Activated T-cell treated with anti-CD3 and anti-CD28 coated beads, Interleukin-2, amount 50 U/mL, for 1 hour (primary cell): ENCODE results near the gene ANKRD23.
"Not testable (repeated sequence)": the region's sequence is repeated elsewhere in the genome, so short reads cannot be mapped to it uniquely, and the experiment has no call there.

Experiments
- DNase-seq: peaks from one replicate; pipeline ENCODE4 v3.0.0-alpha.2; 2020

Gene ANKRD23

DNA sequence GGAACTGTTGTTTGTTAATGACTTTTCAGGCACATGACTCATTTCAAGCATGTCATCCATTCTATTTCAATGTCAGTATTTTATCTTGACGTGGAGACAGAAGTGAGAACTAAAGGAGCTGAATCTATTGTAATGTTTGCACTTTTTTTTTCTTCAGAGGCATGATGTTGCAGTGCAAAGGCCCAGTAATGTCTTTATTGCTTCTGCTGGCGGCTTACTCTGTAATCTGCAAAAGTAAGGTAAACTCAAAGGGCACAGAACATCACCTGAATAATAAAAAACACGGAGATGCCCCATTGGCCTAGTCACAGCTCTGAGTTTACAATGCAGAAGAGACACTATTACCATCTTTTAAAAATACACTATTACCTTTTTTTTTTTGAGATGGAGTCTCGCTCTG lies 30.2 kb downstream of the ANKRD23 start:
- DNase-seq: no peak

GRCh38 chr2:96811917-96812316 lies 31.9 kb downstream of the ANKRD23 start:
- DNase-seq: no peak

DNA sequence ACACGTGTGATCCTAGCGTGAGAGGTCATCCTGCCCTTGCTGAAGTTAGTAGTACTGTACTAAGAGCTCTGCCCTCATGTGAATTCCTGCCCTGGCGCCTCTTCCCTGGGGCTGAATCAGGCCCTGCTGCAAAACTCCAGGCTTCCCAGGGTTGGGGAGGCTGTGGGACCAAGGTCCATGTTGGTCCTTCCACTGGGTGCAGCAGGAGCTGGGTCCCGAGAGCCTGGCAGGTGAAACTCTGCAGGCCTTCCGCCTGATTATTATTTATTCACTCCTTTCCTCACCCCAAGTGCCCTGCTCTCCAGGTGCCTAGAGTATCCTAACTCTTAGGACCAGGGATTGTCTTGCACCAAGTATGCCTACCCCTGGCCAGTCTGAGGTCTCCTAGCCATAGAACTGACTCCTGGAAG lies 33.0 kb downstream of the ANKRD23 start:
- DNase-seq: no peak

- no peak for DNase-seq
Measured at GRCh38 chr2:96809951-96810782, 33.7 kb downstream of the ANKRD23 start.

- no peak for DNase-seq
Measured at GRCh38 chr2:96809216-96809882, 34.5 kb downstream of the ANKRD23 start.

DNA sequence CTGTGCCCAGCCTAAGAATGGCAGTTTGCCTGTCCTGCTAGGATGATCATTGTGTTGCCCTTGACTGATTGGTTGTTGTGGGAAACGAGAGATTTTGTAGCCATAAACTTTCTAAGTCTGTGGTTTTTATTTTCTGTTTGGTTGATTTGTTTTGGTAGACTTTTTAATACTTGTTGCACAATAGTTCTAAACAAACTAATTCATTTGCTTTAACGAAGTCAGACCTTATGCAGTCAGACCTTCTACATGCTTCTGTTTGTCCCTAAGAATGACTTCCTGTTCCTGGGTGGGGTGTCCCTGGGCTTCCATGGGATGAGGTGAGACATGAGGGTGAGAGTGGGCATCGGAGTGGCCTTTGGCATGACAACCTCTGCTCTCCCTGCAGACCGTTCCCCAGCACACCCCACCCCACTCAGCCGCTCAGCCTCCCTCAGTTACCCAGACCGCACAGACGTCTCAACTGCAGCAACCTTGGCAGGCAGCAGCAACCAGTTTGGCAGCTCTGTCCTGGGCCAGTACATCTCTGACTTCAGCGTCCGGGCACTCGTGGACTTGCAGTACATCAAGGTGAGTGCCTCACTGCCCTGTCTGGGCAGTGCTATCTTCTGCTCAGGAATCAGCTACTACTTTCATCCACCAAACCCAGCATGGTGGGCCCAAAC lies 35.5 kb downstream of the ANKRD23 start:
- DNase-seq: no peak

- DNase-seq: no peak
Measured at GRCh38 chr2:96807127-96807471, 36.7 kb downstream of the ANKRD23 start.

DNA sequence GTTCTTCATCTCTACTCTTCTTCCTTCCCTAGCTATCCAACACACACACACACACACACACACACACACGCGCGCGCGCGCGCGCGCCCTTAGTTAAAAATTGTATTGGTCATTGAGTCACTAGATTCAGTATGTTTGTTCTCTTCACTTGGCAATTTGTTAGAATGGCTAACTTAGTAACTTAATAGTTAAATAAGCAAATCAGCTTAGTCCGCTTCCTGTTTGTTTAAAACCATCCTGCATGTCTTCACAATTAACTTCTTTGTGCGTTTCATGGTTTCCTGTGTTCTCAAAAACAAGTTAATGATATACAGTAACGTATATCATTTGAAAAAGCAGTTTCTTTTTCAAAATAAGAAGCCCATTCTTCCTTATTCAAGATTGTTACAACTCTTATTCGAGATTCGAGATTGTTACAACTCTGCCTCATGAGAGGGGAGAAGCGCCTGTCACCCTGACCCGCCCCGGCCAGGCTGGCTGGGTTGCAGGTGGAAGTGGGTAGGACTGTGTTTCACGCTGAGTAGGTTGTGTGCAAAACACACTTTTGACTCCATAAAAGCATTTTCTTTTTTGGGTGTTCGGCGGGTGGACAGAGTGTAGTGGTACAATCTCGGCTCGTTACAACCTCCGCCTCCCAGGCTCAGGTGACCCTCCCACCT lies 37.2 kb downstream of the ANKRD23 start:
- DNase-seq: peak; percentile 55

DNA sequence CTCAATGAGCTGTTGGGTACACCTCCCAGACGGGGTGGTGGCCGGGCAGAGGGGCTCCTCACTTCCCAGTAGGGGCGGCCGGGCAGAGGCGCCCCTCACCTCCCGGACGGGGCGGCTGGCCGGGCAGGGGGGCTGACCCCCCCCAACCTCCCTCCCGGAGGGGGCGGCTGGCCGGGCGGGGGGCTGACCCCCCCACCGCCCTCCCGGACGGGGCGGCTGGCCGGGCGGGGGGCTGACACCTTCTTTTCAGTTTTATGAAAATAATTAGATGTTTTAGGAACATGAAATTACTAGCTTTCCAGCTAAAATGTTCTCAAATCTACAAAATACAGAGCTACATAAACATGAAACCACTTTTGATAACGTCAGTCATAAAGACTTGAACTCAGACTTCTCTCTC lies 37.9 kb downstream of the ANKRD23 start:
- not testable (repeated sequence) for DNase-seq

DNA sequence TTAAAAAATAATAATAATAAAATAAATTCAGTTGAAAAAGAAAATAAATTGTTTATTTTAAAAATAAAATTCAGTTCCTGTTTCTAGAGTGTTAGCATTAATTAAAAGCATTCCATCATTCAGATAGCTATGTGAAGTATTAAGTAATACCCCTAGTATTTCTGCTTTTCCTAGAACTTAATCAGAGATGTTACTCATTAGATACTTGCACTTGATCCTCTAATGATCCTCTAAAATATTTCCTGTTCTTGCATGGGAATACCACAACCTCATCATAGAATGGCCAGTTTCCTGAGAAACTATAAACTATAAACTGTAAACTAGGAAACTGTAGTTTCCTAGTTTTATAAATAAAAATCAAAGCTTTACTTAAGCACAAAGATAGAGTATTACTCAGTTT lies 38.8 kb downstream of the ANKRD23 start:
- no peak for DNase-seq

GRCh38 chr2:96802721-96803120 lies 41.1 kb downstream of the ANKRD23 start:
- DNase-seq: no peak

GRCh38 chr2:96801786-96802595 lies 41.8 kb downstream of the ANKRD23 start:
- peak; percentile 38 for DNase-seq

- peak; percentile 79 for DNase-seq
Measured at GRCh38 chr2:96801005-96801785, 42.6 kb downstream of the ANKRD23 start.

DNA sequence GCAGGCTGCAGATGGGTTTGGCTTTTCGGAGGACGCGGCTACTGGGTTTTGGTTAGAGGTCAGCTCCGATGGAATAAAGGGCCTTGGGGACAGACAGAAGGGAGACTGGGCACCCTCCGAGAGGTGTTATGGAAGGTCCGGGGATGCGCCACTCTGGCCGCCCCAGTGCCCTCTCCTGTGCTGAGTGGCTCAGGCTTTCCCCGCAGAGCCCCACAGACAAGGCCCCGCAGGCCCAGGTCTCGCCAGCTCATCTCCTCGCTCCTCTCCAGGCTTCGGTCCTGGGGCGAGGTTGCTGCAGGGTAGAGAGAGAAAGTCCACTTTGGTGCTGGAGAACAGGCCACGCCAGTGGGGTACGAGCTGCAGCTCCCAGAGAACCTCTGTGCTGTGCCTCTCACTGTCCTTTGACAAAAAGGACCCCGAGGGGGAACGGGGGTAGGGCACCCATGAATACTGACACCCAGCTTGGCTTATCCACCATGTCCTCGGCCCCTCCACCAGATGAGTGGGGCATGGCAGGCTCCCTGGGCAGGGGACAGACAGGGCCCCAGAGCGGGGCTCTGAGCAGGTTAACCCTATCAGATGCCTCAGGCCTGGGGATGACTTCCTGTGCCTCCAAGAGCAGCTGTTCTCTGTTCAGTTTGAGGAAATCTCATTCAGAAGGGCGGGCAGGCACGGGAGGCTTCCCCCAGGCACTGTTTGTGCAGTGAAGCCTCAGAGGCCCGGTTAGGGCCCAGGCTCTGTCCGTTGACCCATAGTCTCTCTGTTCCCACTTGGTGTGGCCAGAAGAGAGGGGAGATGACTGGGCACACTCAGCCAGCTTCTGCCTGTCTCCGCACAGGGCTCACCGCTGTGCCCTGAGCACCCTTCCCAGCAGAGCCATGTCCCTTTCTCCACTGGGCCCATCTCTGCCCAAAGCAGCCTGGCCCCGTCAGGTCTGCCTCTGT lies 43.5 kb downstream of the ANKRD23 start:
- DNase-seq: no peak

DNA sequence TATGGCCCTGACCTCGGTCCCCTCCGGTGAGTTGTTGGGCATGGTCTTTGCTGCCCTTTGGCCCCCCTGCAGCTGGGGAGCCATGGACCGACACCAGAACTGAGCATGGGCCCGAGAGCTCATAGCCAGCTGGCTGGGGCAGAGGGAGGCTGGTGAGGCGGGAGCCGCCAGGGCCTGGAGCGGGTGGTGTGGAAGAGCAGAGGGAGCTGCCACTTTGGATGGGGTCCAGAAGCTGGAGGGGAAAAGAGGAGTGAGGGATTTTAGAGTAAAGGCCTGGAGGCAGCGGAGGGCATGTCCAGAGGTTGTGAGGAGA lies 44.2 kb downstream of the ANKRD23 start:
- DNase-seq: no peak

DNA sequence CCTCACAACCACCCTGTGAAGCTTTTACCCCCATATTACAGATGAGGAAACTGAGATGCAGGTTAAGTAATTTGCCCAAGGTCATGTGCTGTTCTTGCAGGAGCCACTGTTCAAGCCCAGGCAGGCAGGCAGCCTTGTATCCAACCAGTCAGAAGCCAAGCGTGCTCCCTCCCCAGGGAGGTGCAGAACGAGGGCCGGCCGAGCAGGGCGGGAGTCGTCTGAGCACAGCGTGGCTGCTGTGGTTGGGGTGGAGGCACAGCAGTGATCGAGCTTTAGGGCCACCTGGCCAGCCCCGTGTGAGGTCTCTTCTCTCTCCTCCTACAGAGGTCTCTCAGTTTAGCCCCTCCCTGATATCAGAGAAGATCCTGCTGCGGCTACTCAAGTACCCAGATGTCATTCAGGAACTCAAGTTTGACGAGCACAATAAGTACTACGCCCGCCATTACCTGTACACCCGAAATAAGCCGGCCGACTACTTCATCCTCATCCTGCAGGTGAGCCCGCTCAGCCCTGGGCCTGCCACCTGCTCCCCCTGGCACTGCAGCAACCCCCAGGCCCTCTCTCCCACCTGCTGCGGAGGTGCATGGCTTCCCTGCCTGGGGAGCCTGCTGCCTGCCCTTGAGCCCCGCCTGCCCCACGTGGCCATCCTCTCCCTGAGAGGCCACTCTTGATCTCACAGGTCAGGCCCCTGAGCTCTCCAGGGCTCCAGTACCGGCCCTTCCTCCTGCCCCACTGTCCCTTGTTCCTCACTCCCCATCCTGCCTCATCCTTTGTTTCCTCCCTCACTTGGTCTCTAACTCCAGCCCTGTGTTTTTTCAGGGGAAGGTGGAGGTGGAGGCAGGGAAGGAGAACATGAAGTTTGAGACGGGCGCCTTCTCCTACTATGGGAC lies 44.8 kb downstream of the ANKRD23 start:
- DNase-seq: no peak

GRCh38 chr2:96797066-96797625 lies 46.7 kb downstream of the ANKRD23 start:
- DNase-seq: no peak

DNA sequence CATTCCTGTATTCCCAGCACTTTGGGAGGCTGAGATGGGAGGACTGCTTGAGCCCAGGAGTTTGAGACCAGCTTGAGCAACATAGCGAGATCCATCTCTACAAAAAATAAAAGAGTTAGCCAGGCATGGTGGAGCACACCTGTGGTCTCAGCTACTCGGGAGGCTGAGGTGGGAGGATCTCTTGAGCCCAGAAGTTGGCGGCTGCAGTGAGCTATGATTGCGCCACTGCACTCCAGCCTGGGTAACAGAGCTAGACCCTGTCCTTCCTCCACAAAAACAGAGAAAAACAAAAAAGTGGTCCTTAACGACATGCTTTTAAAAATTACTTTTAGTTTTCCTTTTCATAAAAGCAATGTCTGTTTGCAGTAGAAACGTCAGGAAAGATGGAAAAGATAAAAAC lies 47.3 kb downstream of the ANKRD23 start:
- DNase-seq: not testable (repeated sequence)

DNA sequence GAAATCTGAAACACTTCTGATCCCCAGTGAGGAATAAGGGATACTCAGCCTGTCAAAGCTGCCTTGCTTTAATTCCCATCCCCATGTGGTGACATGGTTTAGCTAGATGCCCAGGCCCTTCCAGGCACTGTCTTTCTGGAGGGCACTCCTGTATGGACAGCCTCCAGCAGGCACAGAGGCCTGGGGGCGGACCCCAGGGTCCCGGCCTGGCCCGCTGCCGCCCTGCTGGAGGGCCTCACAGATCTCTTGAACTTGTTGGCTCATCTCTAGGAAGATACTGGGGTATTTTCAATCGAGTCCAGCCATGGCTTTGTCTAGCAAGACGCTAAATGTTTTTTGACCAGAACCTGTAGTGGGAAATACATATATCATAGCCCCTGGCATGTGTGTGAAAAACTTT lies 48.7 kb downstream of the ANKRD23 start:
- no peak for DNase-seq
